ENCODE data around the gene TMEM86B. TPM values are rescaled to one million over a fixed set of nuclear protein-coding genes. Genes with fewer than 3 reads are reported as not detected.

Gene TMEM86B
- total RNA-seq, 1 donor from 2014 or later, result 4.8 TPM

GRCh38 chr19:55223291-55224037 is 5.1 kb downstream of the TMEM86B start:
- no peak overlapping the region for H3K27ac ChIP-seq
- intact Hi-C loops (cut with DNase I), result no loop called here
- H3K9me3 ChIP-seq, result no peaks in the 10 kb centered on the region
- no peak for TF ChIP-seq CTCF (IDR thresholded peaks at IDR 0.05)
- no peaks in the 10 kb centered on the region for H3K4me1 ChIP-seq
- ATAC-seq (no peak), DNase-seq (no peak)
- no peak overlapping the region for H3K4me3 ChIP-seq
- H3K27me3 ChIP-seq (ENCODE audit: low read depth), result no peaks in the 10 kb centered on the region
- H3K36me3 ChIP-seq, result peaks cover 21% of the 10 kb centered on the region

- intact Hi-C loops (cut with DNase I), result no loop called here
- Histone ChIP-seq H3K9me3 (no peaks in the 10 kb centered on the region), H3K27ac (no peak overlapping the region), H3K36me3 (no peaks in the 10 kb centered on the region), H3K4me3 (no peak overlapping the region), H3K4me1 (peaks cover 11% of the 10 kb centered on the region), H3K27me3 (ENCODE audit: low read depth) (no peaks in the 10 kb centered on the region)
- no peak for TF ChIP-seq CTCF (IDR thresholded peaks at IDR 0.05)
- no peak for DNase-seq
- no peak for ATAC-seq
These were observed 8.0 kb downstream of the TMEM86B start for GRCh38 chr19:55220525-55220924.

GRCh38 chr19:55216461-55217198 is 11.9 kb downstream of the TMEM86B start:
- H3K36me3 ChIP-seq, result no peaks in the 10 kb centered on the region
- peak; percentile 83 to 92 for ATAC-seq
- H3K4me1 ChIP-seq, result peaks cover 11% of the 10 kb centered on the region
- peak overlapping the region; percentile 68 for H3K27ac ChIP-seq
- intact Hi-C loops (cut with DNase I), result no loop called here
- peaks cover 7% of the 10 kb centered on the region for H3K27me3 ChIP-seq (ENCODE audit: low read depth)
- peak overlapping the region; percentile 52 for H3K4me3 ChIP-seq
- no peaks in the 10 kb centered on the region for H3K9me3 ChIP-seq
- TF ChIP-seq CTCF (IDR thresholded peaks at IDR 0.05), result no peak
- DNase-seq, result peak; percentile 78

GRCh38 chr19:55213547-55213946 is 15.0 kb downstream of the TMEM86B start:
- Histone ChIP-seq H3K4me1 (peaks cover 11% of the 10 kb centered on the region), H3K27me3 (ENCODE audit: low read depth) (peaks cover 7% of the 10 kb centered on the region), H3K9me3 (no peaks in the 10 kb centered on the region), H3K36me3 (no peaks in the 10 kb centered on the region), H3K27ac (no peak overlapping the region), H3K4me3 (no peak overlapping the region)
- intact Hi-C loops (cut with DNase I), result no loop called here
- DNase-seq (no peak), ATAC-seq (no peak)
- no peak for TF ChIP-seq CTCF (IDR thresholded peaks at IDR 0.05)

GRCh38 chr19:55212447-55212846 is 16.1 kb downstream of the TMEM86B start:
- DNase-seq (no peak), ATAC-seq (peak in 1 of 2 donors; percentile 20)
- intact Hi-C loops (cut with DNase I), result no loop called here
- Histone ChIP-seq H3K4me1 (peaks cover 10% of the 10 kb centered on the region), H3K27me3 (ENCODE audit: low read depth) (peaks cover 7% of the 10 kb centered on the region), H3K4me3 (no peak overlapping the region), H3K9me3 (no peaks in the 10 kb centered on the region), H3K27ac (no peak overlapping the region), H3K36me3 (no peaks in the 10 kb centered on the region)
- TF ChIP-seq CTCF (IDR thresholded peaks at IDR 0.05), result peak; percentile 35

Data from lower lobe of right lung (tissue), 2 donors.